ENCODE data around the gene UBIAD1. TPM values are rescaled to one million over a fixed set of nuclear protein-coding genes. Genes with fewer than 3 reads are reported as not detected.

The UBIAD1 gene
- total and polyA plus RNA-seq, 2 experiments from 2014 or later: 13.7 to 31.6 TPM

- TF ChIP-seq ZNF114 (CRISPR knock-in tag; IDR thresholded peaks at IDR 0.05) (no peak), JUNB (IDR thresholded peaks at IDR 0.05; ENCODE audit: unreplicated experiment) (no peak), ETS1 (IDR thresholded peaks at IDR 0.05) (no peak), STAT1 (IDR thresholded peaks at IDR 0.05; ENCODE audit: unreplicated experiment) (no peak), CREB1 (CRISPR knock-in tag; IDR thresholded peaks at IDR 0.05; ENCODE audit: low read depth) (no peak), NANOG (IDR thresholded peaks at IDR 0.05; ENCODE audit: borderline replicate concordance) (no peak)
- TF ChIP-seq, protein P1, sequence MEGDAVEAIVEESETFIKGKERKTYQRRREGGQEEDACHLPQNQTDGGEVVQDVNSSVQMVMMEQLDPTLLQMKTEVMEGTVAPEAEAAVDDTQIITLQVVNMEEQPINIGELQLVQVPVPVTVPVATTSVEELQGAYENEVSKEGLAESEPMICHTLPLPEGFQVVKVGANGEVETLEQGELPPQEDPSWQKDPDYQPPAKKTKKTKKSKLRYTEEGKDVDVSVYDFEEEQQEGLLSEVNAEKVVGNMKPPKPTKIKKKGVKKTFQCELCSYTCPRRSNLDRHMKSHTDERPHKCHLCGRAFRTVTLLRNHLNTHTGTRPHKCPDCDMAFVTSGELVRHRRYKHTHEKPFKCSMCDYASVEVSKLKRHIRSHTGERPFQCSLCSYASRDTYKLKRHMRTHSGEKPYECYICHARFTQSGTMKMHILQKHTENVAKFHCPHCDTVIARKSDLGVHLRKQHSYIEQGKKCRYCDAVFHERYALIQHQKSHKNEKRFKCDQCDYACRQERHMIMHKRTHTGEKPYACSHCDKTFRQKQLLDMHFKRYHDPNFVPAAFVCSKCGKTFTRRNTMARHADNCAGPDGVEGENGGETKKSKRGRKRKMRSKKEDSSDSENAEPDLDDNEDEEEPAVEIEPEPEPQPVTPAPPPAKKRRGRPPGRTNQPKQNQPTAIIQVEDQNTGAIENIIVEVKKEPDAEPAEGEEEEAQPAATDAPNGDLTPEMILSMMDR (conservative IDR thresholded peaks at IDR 0.05; ENCODE audit: low read depth in 2 of 2): no peak
These were observed 57.4 kb downstream of the UBIAD1 start (continued) for GRCh38 chr1:11330411-11330810.

- H3K9me3 Mint-ChIP-seq: no peaks in the 10 kb centered on the region
- H3K4me3 Mint-ChIP-seq: no peak overlapping the region
- Histone ChIP-seq H3K4me1 (ENCODE audit: insufficient read depth) (peaks cover 5% of the 10 kb centered on the region; the same call in 1 of the 2 replicates), H3K4me2 (no peak overlapping the region), H3K4me3 (no peak overlapping the region), H3K36me3 (ENCODE audit: insufficient read depth) (no peaks in the 10 kb centered on the region), H3K27ac (ENCODE audit: low read depth) (peak overlapping the region; percentile 60; the same call in 1 of the 2 replicates), H3K9me2 (ENCODE audit: insufficient read depth) (no peaks in the 10 kb centered on the region), H3K79me2 (replicated peaks; ENCODE audit: insufficient read depth) (no peaks in the 10 kb centered on the region), H4K20me1 (replicated peaks; ENCODE audit: insufficient read depth) (no peaks in the 10 kb centered on the region), H3K27me3 (ENCODE audit: insufficient read depth) (no peaks in the 10 kb centered on the region), H3F3A (replicated peaks; ENCODE audit: low read depth) (peaks cover 2% of the 10 kb centered on the region; the same call in 1 of the 2 replicates), H2AFZ (peak overlapping the region; percentile 83; the same call in 1 of the 2 replicates)
- H3K36me3 Mint-ChIP-seq (ENCODE audit: low read depth): no peaks in the 10 kb centered on the region; the same call in 2 of the 3 replicates
- peaks cover 22% of the 10 kb centered on the region for H3K4me1 Mint-ChIP-seq
- H3K27ac Mint-ChIP-seq: no peak overlapping the region
- H3K27me3 Mint-ChIP-seq (ENCODE audit: insufficient read depth, low read depth, poor library complexity): peaks cover 15% of the 10 kb centered on the region
- no peak for ATAC-seq
- DNase-seq (ENCODE audit: low spot score): no peak
- TF ChIP-seq POLR2AphosphoS5 (IDR thresholded peaks at IDR 0.05; ENCODE audit: low read depth): no peak
- no peak for TF ChIP-seq ETS1 (IDR thresholded peaks at IDR 0.05)
- TF ChIP-seq STAT1 (IDR thresholded peaks at IDR 0.05; ENCODE audit: unreplicated experiment): no peak
- TF ChIP-seq ZNF331 (CRISPR knock-in tag; IDR thresholded peaks at IDR 0.05; ENCODE audit: low read depth): no peak
- TF ChIP-seq REST (IDR thresholded peaks at IDR 0.05; ENCODE audit: unreplicated experiment): no peak
- TF ChIP-seq EZH2 (IDR thresholded peaks at IDR 0.05; ENCODE audit: low read depth, unreplicated experiment): no peak
These were observed 58.3 kb downstream of the UBIAD1 start for GRCh38 chr1:11331036-11331944.
